Measurements from ENCODE around the gene MARK1.

GRCh38 chr1:220483700-220484099 is 44.2 kb upstream of the MARK1 start:
- TF ChIP-seq EP300 (IDR thresholded peaks at IDR 0.05), result no peak
- no peak for TF ChIP-seq POLR2A (IDR thresholded peaks at IDR 0.05)
